Mesothelial cell of epicardium (in vitro differentiated cells): ENCODE results near the gene ERC1. TPM values are rescaled to one million over a fixed set of nuclear protein-coding genes. Genes with fewer than 3 reads are reported as not detected.
"Not testable (repeated sequence)": the region's sequence is repeated elsewhere in the genome, so short reads cannot be mapped to it uniquely, and the experiment has no call there.

ENCODE experiments used
- DNase-seq, 2 experiments: peaks; one replicate each; pipeline ENCODE4 v3.0.0; 2021; ENCODE audit warnings: low spot score in 2 of 2; ENCODE audit not compliant: unreplicated experiment in 2 of 2
- H3K27ac Mint-ChIP-seq: 2 replicates; pipeline ENCODE4 v1.8.0; 2021; ENCODE audit warnings: mixed read lengths
- H3K27me3 Mint-ChIP-seq: 2 replicates; pipeline ENCODE4 v1.8.0; 2021; ENCODE audit warnings: low read depth, mixed read lengths
- H3K36me3 Mint-ChIP-seq: 2 replicates; pipeline ENCODE4 v1.8.0; 2021; ENCODE audit warnings: mixed read lengths
- H3K4me1 Mint-ChIP-seq: 2 replicates; pipeline ENCODE4 v1.8.0; 2021; ENCODE audit warnings: mixed read lengths
- H3K4me3 Mint-ChIP-seq: 2 replicates; pipeline ENCODE4 v1.8.0; 2021; ENCODE audit warnings: mild to moderate bottlenecking, moderate library complexity, mixed read lengths
- H3K9me3 Mint-ChIP-seq: 2 replicates; pipeline ENCODE4 v1.8.0; 2021; ENCODE audit warnings: mixed read lengths
- CTCF ChIP-seq: fragments of 200-600 bp; sonication (generic); IDR thresholded peaks from one replicate; pipeline ENCODE4 v1.5.0; 2021; ENCODE audit warnings: antibody characterized with exemption; ENCODE audit not compliant: unreplicated experiment
- total RNA-seq: library from RNA; stranded (reverse); gene quantifications from 3 replicates; pipeline ENCODE4 v1.2.1, GENCODE V29; 2021

The ERC1 gene
- total RNA-seq, 1 donor from 2014 or later = 66.1 TPM

GRCh38 chr12:1127021-1127420, 136.0 kb downstream of the ERC1 start:
- no peak for DNase-seq
- TF ChIP-seq CTCF = no peak
- Mint-ChIP-seq H3K4me3 (no peak overlapping the region), H3K27ac (no peak overlapping the region), H3K4me1 (peaks cover 19% of the 10 kb centered on the region), H3K36me3 (peaks cover 13% of the 10 kb centered on the region), H3K9me3 (peaks cover 9% of the 10 kb centered on the region), H3K27me3 (no peaks in the 10 kb centered on the region)

GRCh38 chr12:1130164-1130563, 139.1 kb downstream of the ERC1 start:
- TF ChIP-seq CTCF = no peak
- Mint-ChIP-seq H3K9me3 (peaks cover 9% of the 10 kb centered on the region), H3K27me3 (no peaks in the 10 kb centered on the region), H3K4me1 (peaks cover 19% of the 10 kb centered on the region), H3K27ac (peak overlapping the region; percentile 27), H3K4me3 (no peak overlapping the region), H3K36me3 (peaks cover 19% of the 10 kb centered on the region)
- no peak for DNase-seq

GRCh38 chr12:1130571-1130970, 139.5 kb downstream of the ERC1 start:
- no peak overlapping the region for H3K4me3 Mint-ChIP-seq

DNA sequence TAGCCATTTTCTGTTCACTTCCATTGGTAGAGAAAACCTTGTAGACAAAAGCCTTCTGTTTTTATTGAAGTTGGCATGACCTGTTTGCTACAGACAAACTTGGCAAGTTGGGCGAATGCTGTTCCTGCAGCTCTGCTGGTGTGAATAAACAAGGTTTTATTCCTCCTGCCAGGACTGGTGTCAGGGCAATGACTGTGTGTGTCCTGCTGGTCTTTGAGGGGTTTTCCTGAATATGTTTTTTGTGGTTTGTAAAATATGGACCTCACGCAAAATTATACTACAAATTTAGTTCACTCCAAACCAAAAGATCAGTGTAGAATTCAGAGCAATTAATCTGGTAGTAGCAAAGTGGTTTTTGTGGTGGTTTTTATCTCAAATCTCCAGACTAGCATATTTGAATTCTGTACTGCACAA, 140.8 kb downstream of the ERC1 start:
- TF ChIP-seq CTCF = no peak
- peaks cover 23% of the 10 kb centered on the region for H3K4me1 Mint-ChIP-seq
- H3K36me3 Mint-ChIP-seq = peaks cover 12% of the 10 kb centered on the region
- no peak overlapping the region for H3K27ac Mint-ChIP-seq
- H3K9me3 Mint-ChIP-seq = peaks cover 3% of the 10 kb centered on the region
- DNase-seq = no peak
- no peak overlapping the region for H3K4me3 Mint-ChIP-seq
- H3K27me3 Mint-ChIP-seq = no peaks in the 10 kb centered on the region

More at GRCh38 chr12:1130571-1130970, 139.5 kb downstream of the ERC1 start:
- no peak for TF ChIP-seq CTCF
- Mint-ChIP-seq H3K27me3 (no peaks in the 10 kb centered on the region), H3K9me3 (peaks cover 9% of the 10 kb centered on the region), H3K27ac (peak overlapping the region; percentile 27), H3K36me3 (peaks cover 19% of the 10 kb centered on the region), H3K4me1 (peaks cover 23% of the 10 kb centered on the region)
- DNase-seq = no peak

DNA sequence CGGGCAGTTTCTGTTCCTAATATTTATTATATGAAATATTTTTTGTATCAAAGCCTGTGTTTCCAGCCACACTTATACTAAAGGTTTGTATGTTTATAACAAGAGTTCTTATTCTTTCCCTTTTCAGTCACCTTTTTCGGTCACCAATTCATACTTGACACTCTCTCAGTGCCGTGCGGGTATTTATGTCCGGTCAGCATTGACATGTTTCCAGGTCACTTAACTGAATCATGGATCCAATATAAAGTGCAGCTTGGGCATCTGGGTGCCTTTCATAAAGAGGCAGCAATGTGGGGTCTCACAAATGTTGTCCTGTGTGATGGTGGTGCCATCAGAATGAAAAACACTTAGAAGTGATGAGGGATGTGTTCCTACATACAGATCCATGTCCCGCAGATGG, 141.3 kb downstream of the ERC1 start:
- Mint-ChIP-seq H3K4me3 (no peak overlapping the region), H3K36me3 (peaks cover 8% of the 10 kb centered on the region), H3K9me3 (no peaks in the 10 kb centered on the region), H3K27me3 (no peaks in the 10 kb centered on the region), H3K27ac (no peak overlapping the region), H3K4me1 (peaks cover 23% of the 10 kb centered on the region)
- no peak for TF ChIP-seq CTCF
- no peak for DNase-seq

DNA sequence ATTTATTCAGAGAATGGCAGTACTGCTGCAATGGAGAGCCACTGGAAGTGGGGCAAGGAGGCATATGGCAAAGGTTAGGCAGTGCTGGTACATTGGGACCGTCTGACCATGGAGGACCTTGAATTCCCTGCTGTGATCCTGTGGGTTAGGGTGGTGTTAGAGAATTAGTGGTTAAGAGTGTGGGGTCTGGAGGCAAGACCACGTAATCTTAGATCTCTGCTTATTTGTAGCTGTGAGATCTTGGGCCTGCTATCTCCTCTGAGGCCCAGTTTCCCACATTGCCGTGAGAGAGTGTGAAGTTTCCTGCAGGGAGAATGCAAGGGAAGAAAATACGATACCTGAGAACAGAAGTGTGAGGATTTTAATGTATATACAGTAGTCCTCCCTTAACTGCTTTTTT, 147.7 kb downstream of the ERC1 start:
- peaks cover 3% of the 10 kb centered on the region for H3K36me3 Mint-ChIP-seq
- H3K4me3 Mint-ChIP-seq = no peak overlapping the region
- DNase-seq = no peak
- no peak overlapping the region for H3K27ac Mint-ChIP-seq
- no peaks in the 10 kb centered on the region for H3K27me3 Mint-ChIP-seq
- peaks cover 4% of the 10 kb centered on the region for H3K4me1 Mint-ChIP-seq
- H3K9me3 Mint-ChIP-seq = no peaks in the 10 kb centered on the region
- TF ChIP-seq CTCF = no peak

DNA sequence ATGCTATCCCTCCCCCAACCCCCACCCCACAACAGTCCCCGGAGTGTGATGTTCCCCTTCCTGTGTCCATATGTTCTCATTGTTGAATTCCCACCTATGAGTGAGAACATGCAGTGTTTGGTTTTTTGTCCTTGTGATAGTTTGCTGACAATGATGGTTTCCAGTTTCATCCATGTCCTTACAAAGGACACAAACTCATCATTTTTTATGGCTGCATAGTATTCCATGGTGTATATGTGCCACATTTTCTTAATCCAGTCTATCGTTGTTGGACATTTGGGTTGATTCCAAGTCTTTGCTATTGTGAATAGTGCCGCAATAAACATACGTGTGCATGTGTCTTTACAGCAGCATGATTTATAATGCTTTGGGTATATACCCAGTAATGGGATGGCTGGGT, 155.7 kb downstream of the ERC1 start:
- H3K27me3 Mint-ChIP-seq, H3K27ac Mint-ChIP-seq, H3K4me3 Mint-ChIP-seq, DNase-seq, H3K9me3 Mint-ChIP-seq, H3K4me1 Mint-ChIP-seq: not testable (repeated sequence)
- H3K36me3 Mint-ChIP-seq = peaks cover 34% of the 10 kb centered on the region
